GM18499 (cell line): ENCODE results near the gene CACNB2.

Source experiments
- ATAC-seq: cut with Tn5 transposase; IDR thresholded peaks from one replicate; pipeline ENCODE4 v1.9.1; 2021; ENCODE audit warnings: moderate number of reproducible peaks; ENCODE audit not compliant: insufficient read depth, unreplicated experiment

The CACNB2 gene

GRCh38 chr10:18325410-18325809, 185.2 kb downstream of the CACNB2 start:
- no peak for ATAC-seq

DNA sequence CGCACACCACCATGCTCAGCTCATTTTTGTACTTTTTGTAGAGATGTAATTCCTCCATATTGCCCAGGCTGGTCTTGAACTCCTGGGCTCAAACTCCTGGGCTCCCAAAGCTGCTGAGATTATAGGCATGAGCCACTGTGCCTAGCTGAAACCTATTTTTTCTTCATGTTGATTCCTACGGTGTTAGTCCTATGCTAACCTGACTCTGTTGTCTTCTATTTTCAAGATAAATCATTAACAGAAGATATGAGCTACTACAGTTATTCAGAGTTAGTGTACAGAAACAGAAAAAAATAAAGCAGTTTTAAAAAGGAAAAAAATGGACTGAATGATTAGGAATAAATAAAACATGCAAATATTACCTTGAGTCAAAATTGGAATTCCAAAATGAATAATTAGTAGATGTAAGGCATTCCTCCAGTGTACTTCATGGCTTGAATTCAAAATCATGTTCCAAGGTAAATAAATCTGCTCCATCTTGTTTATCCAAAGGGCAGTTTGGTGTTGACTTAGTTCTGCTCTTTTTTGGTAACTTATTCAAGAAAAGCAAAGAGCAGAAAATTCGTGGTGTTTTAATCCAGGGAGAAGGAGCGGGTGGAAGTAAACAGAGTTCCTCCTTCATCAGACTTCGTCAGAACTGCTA, 185.8 kb downstream of the CACNB2 start:
- no peak for ATAC-seq

DNA sequence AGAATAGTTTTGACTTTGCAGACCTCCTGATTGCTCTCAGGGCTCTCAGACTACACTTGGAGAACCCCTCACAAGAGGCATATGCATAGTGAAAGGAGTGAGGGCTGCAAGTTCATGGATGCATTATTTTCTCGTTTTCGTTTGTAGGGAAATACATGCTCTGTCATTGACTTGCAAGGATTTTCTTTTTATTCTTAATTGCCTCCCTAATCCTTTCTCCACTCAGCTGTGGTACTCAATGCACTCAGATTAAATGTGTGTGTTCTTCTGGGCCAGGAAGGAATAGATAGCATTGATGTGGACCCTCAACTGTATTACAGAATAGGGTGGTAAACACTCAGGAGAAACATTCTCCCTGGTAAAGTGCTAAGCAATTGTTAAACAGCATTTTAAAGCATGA, 188.7 kb downstream of the CACNB2 start:
- no peak for ATAC-seq

GRCh38 chr10:18332048-18332447, 191.8 kb downstream of the CACNB2 start:
- no peak for ATAC-seq

DNA sequence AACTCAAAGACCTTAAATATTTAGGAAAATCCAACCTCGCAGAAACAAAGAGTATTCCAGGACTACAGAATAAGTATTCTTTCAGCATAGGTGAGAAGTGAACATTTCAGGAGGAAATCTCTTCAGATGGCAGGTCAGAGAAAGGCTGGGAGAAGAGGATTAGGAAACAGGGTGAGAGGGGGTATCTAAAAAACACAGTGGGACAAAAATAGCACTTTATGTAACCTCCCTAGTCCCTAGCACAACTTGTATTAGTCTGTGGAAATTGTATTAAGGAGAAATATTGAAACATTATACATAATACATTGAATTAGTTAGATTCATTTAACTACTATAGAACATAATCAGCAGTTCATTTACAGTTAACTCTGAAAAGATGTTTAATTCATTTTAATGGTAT, 192.3 kb downstream of the CACNB2 start:
- no peak for ATAC-seq

GRCh38 chr10:18333621-18334020, 193.4 kb downstream of the CACNB2 start:
- no peak for ATAC-seq

- no peak for ATAC-seq
Measured at GRCh38 chr10:18334116-18334867, 194.1 kb downstream of the CACNB2 start.

DNA sequence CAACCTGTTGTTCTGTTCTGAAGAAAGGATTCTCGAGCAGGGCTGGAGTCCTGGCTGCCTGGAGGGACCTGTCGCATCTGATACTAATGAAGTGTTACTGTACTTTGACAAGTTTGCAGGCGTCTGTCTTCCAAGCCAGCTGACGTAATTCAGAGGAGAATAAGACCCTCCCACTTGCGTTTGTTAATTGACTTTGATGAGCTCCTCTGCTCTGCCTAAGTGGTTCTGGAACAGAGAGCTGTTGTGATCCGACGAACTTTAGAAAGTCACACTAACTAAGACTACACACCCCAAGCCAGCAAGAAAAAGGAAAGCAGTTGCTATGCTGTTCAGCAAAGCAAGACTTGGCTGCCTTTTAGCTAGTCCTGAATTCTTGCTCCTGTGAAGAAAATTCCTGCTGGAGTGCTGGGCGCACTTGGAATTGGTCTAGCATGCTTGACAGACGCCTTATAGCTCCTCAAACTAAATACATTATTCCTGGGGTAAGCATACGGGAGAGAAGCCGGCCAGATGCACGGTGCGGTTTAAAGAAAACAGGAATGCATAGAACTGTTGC, 200.3 kb downstream of the CACNB2 start:
- no peak for ATAC-seq

DNA sequence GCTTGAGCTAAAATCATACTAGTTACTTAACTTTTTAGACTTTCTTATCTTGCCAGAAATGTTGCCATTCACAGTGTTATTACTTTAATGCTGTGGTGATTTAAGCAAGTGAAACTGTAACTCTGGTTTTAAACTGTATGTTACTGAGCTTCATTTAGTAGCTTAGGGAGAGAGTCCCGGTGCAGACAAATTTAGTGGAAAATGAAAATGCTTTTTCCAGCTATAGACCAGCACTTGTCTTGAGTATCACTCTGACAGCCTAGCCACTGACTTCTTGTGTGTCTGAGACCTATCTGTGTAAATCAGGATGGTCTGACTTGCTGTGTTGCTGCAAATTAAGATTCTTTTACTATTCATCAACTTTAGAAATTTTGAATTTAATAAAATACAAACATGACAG, 200.8 kb downstream of the CACNB2 start:
- no peak for ATAC-seq

DNA sequence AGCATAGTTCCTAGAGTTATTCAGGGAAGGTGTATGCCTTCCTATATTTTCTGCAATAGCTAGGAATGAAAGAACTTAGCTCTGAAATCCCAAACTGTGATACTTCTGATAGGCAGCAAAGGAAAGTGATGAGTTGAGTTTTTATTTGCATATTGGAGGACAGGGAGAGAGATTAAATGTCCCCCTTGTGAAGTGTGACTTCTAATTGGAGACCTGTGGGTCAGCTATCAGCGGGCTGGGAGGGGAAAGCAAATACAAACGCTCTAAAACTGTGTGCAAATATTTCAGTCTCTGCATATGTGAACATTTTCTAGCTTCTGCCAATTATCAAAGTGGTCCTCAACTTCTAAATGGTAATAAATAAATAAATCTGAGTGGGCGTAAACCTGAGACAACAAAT, 203.3 kb downstream of the CACNB2 start:
- no peak for ATAC-seq

DNA sequence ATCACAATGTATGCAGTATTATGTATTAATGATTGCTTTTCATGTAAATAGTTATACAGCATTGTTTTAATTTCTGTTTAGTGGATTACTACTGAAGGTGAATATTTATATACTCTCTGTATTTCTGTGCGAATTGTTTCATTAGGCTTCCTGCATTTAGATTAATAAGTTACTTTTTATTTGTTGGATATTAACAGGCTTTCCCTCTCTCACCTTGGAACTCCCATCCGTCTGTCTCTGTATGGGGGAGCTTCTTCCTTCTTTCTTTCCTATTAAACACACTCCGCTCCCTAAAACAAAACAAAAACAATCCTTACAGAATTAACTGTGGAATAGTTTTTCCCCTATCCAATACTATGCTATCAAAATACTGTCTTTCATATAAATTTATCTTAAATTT, 205.1 kb downstream of the CACNB2 start:
- ATAC-seq = no peak

- ATAC-seq = no peak
Measured at GRCh38 chr10:18350340-18350739, 210.1 kb downstream of the CACNB2 start.

DNA sequence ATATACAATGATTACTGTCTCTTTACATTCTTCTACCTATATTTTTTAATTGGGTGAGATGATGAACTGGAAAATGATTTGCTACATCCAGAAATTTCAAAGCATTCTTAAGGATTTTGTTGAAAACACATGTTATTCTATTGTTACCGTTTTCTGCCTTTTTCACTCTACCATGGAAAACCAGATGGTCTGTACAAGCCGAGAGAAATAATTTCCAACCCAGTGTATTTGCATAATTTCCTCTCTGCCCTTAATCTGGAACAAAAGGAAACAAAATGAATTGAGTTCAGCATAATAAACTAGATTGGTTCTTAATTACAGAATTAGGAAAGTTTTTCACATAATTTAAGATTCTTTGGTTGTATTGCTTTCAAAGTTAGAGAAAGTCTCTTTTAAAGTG, 211.2 kb downstream of the CACNB2 start:
- ATAC-seq = no peak

DNA sequence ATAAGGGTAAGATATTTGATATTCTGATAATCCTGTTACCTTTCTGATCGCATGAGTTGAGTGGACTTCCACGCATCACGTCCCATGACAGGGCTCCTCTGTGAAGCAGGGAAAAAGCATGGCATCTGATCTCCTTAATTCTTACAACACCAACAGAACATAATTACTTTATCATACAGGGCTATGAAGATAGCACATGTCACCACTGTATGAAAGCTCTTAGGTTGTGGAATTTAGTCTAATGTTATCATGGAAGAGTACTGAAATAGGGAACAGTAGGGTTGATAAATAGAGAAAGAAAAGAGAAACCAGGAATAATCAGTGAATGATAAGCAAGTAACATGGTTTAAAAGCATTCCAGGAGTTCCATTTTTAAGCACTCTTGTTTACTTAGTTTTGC, 212.0 kb downstream of the CACNB2 start:
- no peak for ATAC-seq

DNA sequence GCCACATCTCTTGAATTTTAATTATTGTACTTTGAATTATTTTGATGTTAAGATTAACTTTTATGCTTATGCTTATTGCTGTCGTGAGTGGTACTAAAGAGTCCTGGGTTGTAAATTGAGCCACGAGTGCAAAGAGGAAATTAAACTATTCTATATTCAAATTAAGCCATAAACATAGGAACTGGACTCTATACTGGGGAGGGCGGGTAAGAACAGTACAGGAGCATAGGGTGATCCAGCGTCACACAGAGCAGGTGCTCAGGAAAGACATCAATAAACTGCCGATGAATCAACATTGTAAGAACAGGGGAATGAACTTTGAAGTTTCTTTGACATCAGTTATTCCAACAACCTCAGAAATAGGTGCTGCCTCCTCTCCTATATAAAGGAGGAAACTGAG, 219.6 kb downstream of the CACNB2 start:
- ATAC-seq = no peak

GRCh38 chr10:18362892-18363291, 222.7 kb downstream of the CACNB2 start:
- ATAC-seq = no peak

DNA sequence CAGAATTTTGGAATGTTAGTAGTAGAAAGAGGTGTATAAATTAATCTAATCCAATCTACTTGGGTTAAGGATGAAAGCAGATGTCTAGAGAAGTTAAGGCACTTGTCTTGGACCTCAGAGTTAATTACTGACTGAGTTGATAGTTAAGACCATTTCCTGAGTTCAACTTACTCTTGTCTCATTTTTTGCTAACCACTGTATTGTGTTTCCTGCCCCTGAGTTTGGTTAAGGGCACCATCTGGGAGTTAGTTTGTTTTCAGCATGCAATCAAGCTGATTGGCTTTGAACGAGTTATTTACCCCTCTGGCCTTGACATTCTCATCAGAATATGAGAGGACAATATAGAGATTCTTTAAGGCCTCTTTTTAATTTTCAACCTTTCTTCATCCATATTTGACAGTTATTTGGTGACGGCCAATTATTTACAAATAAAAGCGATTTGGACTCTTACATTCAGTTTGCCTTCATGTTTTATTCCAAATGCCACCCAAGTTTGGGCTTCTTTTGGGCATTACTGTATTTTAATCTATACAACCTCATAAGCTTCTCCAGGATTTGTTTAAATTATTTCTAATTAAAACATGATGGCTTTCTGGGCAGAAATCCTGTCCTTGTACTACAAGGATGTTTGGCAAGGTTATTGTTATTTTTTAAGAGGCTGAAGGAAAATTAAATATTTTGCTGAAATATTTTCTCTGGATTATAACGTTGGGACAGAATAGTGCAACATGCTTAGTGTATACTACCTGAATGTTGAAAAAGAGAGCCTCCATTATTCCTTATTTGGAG, 225.0 kb downstream of the CACNB2 start:
- ATAC-seq = no peak

DNA sequence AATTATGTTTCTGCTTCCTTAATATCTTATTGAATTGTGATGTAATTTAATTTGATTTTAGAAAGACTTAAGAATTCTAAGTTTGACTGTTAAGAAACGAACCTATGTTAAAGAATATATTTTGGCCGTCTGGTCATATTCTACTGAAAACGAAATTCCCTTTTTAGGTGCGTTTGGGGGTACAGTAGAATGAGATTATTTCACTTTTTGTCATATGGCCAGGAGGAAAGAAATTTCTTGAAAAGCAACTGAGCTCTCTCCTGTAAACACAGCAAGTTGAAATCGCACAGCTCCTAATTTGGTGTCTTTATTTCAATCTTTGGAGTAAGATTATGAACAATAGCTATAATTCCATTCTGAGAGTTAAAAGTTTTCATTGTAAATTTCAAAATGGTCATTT, 227.6 kb downstream of the CACNB2 start:
- no peak for ATAC-seq

- no peak for ATAC-seq
Measured at GRCh38 chr10:18368273-18368672, 228.0 kb downstream of the CACNB2 start.

DNA sequence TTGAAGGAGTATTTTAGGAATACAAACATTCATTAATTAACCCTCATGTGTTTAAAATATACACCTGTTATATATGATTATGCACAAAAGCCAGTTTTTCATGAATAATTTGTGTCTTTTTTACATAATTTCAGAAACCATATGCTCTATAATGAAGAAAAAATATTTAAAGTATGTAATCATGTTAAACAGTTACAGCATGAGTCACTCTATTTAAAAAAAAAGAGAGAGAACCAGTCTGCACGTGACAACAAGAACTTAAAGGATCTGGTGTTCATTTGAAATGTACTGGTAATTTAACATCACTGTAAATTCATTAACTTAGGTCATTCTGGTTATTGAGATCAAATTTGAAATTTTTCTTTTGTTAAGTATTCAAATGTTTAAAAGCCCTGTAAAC, 228.5 kb downstream of the CACNB2 start:
- ATAC-seq = no peak

DNA sequence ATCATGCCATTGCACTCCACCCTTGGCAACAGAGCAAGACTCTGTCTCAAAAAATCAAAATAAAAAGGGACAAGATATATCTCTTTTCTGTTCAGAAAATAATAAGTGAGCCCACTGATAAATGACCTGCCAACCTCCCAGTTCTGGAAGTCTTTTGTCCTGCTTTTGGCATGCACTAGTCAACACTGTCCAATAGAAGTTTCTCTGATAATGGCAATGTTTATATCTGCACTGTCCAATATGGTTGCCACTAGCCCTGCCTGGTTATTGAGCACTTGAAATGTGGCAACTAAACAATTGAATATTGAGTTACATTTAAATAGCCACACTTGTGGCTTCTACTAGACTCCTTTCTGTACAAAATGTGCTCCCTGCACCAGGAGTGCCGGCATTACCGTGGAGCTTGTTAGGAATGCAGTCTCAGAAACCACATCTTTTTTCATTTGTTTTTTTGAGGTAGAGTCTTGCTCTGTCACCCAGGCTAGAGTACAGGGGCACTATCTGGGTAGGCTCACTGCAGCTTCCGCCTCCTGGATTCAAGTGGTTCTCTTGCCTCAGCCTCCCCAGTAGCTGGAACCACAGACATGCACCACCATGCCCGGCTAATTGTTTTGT, 229.7 kb downstream of the CACNB2 start:
- ATAC-seq = no peak
